ENCODE measurements around the gene SATB2. TPM values are rescaled to one million over a fixed set of nuclear protein-coding genes. Genes with fewer than 3 reads are reported as not detected.

Gene SATB2
- total RNA-seq, 1 donor from 2014 or later: 0.67 TPM

GRCh38 chr2:199381531-199381930, 76.2 kb downstream of the SATB2 start:
- H3K36me3 Mint-ChIP-seq (ENCODE audit: low read depth): no peaks in the 10 kb centered on the region
- no peak overlapping the region for H3K27ac Mint-ChIP-seq
- no peak for TF ChIP-seq CTCF (IDR thresholded peaks at IDR 0.05)
- CTCF ChIA-PET: no interaction called here
- DNase-seq (no peak), ATAC-seq (ENCODE audit: low read depth) (no peak)
- intact Hi-C loops (cut with micrococcal nuclease): no loop called here
- no peak overlapping the region for H3K4me3 Mint-ChIP-seq
- no peaks in the 10 kb centered on the region for H3K4me1 Mint-ChIP-seq
- POLR2A ChIA-PET: no interaction called here
- H3K9me3 Mint-ChIP-seq: no peaks in the 10 kb centered on the region
- peaks cover 7% of the 10 kb centered on the region for H3K27me3 Mint-ChIP-seq

GRCh38 chr2:199378948-199379650, 78.6 kb downstream of the SATB2 start:
- ChIA-PET POLR2A (no interaction called here), CTCF (no interaction called here)
- TF ChIP-seq CTCF (IDR thresholded peaks at IDR 0.05): no peak
- H3K36me3 Mint-ChIP-seq (ENCODE audit: low read depth): no peaks in the 10 kb centered on the region
- H3K4me1 Mint-ChIP-seq: no peaks in the 10 kb centered on the region
- intact Hi-C loops (cut with micrococcal nuclease): no loop called here
- DNase-seq (no peak), ATAC-seq (ENCODE audit: low read depth) (no peak)
- H3K27ac Mint-ChIP-seq: no peak overlapping the region
- H3K9me3 Mint-ChIP-seq: no peaks in the 10 kb centered on the region
- H3K4me3 Mint-ChIP-seq: no peak overlapping the region
- H3K27me3 Mint-ChIP-seq: peaks cover 4% of the 10 kb centered on the region

GRCh38 chr2:199370150-199370780, 87.5 kb downstream of the SATB2 start:
- ChIA-PET CTCF (no interaction called here), POLR2A (no interaction called here)
- no peaks in the 10 kb centered on the region for H3K9me3 Mint-ChIP-seq
- TF ChIP-seq CTCF (IDR thresholded peaks at IDR 0.05): no peak
- H3K27ac Mint-ChIP-seq: no peak overlapping the region
- ATAC-seq (ENCODE audit: low read depth) (no peak), DNase-seq (no peak)
- intact Hi-C loops (cut with micrococcal nuclease): no loop called here
- H3K4me3 Mint-ChIP-seq: no peak overlapping the region
- no peaks in the 10 kb centered on the region for H3K27me3 Mint-ChIP-seq
- H3K36me3 Mint-ChIP-seq (ENCODE audit: low read depth): no peaks in the 10 kb centered on the region
- no peaks in the 10 kb centered on the region for H3K4me1 Mint-ChIP-seq

- H3K4me1 Mint-ChIP-seq: no peaks in the 10 kb centered on the region
- CTCF ChIA-PET: no interaction called here
These were observed 91.3 kb downstream of the SATB2 start for GRCh38 chr2:199366406-199366805.

More at GRCh38 chr2:199366406-199366805, 91.3 kb downstream of the SATB2 start:
- intact Hi-C loops (cut with micrococcal nuclease): no loop called here
- POLR2A ChIA-PET: no interaction called here
- ATAC-seq (ENCODE audit: low read depth) (no peak), DNase-seq (no peak)
- H3K9me3 Mint-ChIP-seq: no peaks in the 10 kb centered on the region
- H3K27me3 Mint-ChIP-seq: no peaks in the 10 kb centered on the region
- H3K27ac Mint-ChIP-seq: no peak overlapping the region
- no peaks in the 10 kb centered on the region for H3K36me3 Mint-ChIP-seq (ENCODE audit: low read depth)
- no peak for TF ChIP-seq CTCF (IDR thresholded peaks at IDR 0.05)
- H3K4me3 Mint-ChIP-seq: no peak overlapping the region
